HG02870 (cell line): ENCODE results near the gene EEF1A2.

Source experiments
- ATAC-seq: cut with Tn5 transposase; IDR thresholded peaks from one replicate; pipeline ENCODE4 v1.9.1; 2021; ENCODE audit warnings: mild to moderate bottlenecking, moderate library complexity; ENCODE audit not compliant: unreplicated experiment

EEF1A2 gene

DNA sequence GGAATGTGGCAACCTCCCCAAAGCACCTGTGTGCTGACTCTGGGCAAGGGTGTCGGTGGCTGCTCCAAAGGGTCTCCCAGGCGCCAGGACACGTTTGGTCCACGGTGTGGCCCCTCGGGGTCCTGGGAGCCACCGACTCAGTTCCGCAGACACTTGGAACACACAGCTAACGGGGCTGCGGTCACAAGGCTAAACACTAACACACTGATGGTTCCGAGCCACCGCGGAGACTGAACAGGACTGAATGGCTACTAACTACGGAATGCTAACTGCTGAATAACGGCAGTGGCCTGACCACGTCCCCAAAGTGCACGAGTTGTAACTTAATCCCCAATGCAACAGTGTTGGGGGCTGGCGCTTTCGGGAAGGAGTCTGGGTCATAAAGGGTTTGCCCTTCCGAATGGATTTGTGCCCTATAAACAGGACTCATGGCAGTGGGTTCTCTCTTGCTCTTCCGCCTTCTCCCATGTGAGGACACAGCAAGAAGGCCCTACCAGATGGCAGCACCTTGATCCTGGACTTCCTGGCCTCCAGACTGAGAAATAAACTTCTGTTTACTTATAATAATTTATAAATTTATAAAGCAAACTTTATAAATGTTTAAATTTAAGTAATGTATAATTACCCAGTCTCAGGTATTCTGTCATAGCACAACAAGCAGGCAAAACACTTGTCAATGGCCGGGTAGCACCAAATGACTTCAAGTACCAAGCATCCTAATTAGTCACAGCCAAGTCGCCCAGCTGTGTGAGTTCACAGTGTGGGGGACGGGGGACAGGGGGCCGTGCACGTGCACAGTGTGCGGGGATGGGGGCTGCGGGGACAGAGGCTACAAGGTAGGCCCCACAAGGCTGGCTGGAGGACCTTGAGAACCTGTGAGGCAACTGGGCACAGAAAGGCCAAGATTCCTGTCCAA lies 2.3 kb upstream of the EEF1A2 start:
- ATAC-seq = no peak

DNA sequence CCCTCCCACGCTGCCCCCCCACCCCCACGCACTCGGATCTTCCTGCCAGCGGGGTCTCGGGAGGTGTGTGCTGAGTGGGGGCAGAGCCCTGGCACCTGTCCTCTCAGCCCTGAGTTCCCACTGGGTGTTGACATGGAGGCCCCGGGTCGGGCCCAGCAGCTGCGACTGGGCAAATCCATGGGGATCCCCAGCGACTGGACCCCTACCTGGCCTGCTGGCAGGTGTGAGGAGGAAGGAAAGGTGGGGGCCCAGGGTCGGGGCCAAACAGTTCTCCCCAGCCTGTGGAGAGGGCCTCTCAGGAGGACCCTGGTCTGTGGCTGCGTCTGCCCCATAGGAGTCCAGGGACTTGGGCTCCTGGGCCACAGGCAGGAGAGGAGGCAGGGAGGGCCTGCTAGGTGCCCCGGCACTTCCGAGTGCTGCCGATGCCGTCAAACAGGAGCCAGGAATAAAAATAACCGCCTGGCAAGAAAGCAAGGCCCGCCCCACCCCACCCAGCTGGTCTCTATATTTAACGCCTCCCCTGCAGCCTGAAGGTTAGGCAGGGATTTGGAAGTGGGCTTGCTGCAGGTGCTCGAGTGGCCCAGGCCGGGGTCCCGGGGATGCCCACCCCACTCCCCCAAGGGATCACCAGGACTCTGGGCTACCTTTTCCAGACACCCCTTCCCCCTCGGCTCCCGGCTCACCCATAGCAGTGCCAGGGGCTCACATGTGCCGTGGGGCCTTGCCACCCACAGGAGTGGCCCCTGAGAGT lies 1.4 kb upstream of the EEF1A2 start:
- ATAC-seq = no peak

DNA sequence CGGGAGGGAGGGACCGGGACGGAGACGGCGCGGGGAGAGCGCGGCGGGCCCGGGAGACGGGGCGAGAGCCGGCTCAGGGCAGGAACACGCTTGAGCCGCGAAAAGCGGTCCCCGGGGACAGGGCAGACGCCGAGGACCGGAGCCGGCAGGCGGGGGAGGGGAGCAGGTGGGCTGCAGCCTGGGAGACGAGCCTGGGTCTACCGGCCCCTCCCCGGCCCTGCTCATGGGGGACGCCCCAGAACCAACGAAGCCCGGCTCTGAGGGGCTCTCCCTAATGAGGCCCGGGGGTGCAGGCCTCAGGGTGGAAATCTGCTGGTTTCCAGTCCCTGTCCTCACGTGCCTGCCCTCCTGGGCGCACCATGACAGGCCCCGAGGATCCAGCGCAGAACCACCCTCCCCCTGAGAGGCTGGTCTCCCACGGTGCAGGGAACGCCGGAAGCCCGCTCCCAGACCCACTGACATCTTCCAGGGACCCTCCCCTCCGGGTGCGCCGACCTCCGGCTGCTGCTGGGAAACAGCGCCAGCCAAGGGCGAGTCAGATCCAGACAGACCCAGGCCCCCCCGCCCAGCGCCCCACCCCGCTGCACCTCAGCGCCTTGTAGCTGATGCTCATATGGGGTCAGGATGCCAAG lies 571 bp upstream of the EEF1A2 start:
- no peak for ATAC-seq

GRCh38 chr20:63497946-63498935 lies 642 bp downstream of the EEF1A2 start:
- ATAC-seq = no peak

DNA sequence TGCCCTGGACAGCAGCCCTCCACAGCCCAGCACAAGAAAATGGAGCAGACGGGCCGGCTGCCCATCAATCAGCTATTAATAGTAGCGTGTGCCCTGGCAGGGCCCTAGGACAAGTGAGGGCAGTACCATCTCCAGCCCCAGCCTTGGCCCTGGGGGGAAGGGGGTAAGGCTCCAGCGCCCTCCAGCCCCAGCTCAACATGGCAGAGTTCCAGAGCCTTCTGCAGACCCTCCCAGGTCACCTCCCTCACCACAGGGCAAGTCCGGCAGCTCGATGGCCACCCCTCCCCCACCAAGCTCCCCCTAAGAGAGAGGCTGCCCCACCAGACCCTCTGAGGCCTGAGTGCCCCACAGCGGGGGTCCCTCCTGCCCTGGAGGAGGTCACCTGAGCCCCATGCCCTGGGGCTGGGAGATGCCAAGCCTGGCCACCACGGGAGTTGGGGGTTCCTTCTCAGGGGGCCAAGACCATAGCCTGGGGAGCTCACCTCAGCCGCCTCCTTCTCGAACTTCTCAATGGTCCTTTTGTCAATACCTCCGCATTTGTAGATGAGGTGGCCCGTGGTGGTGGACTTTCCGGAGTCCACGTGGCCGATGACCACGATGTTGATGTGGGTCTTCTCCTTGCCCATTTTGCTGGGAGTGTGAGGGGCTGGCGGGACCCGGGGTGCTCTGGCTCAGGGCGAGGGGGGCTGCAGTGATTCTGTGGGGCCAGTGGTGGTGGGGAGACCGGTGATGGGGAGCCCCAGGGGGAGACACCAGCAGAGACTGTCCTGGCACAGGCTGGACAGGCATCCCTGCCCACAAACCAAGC lies 1.5 kb downstream of the EEF1A2 start:
- no peak for ATAC-seq

GRCh38 chr20:63496596-63497120 lies 2.2 kb downstream of the EEF1A2 start:
- ATAC-seq = no peak

DNA sequence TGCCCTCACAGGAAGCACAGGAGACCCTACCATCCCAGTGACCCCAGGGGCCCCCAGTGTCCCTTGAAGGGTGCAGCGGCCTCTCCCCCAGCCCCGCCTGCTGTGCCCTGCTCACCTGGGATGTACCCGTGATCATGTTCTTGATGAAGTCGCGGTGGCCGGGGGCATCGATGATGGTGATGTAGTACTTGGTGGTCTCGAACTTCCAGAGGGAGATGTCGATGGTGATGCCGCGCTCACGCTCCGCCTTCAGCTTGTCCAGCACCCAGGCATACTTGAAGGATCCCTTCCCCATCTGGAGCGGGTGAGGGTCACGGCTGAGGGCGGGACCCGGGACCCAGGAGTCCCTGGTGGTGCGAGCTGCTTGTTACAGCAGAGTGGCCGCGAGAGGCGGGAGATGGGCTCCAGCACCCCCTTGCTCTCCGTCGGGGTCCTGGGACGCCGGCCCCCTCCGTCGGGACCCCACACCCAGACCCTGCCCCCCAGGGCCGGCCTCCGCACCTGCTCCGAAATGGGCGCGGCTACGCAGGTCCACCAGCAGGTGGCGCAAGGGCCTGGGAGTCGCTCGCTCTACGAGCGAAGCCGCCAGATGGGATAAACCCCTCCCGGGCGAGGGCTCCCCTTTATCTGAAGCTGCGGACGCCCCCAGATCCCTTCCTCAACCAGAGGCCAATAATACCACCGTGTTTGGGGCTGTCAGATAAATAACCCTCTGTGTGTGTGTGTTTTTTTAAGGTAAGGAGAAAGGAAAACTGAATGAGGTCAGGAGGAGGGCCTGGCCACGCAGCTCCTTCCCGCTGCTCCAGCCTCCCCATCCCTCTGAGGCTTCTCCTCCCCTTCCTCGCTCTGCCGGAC lies 2.9 kb downstream of the EEF1A2 start:
- ATAC-seq = no peak

- ATAC-seq = no peak
Measured at GRCh38 chr20:63495167-63495720, 3.6 kb downstream of the EEF1A2 start.

DNA sequence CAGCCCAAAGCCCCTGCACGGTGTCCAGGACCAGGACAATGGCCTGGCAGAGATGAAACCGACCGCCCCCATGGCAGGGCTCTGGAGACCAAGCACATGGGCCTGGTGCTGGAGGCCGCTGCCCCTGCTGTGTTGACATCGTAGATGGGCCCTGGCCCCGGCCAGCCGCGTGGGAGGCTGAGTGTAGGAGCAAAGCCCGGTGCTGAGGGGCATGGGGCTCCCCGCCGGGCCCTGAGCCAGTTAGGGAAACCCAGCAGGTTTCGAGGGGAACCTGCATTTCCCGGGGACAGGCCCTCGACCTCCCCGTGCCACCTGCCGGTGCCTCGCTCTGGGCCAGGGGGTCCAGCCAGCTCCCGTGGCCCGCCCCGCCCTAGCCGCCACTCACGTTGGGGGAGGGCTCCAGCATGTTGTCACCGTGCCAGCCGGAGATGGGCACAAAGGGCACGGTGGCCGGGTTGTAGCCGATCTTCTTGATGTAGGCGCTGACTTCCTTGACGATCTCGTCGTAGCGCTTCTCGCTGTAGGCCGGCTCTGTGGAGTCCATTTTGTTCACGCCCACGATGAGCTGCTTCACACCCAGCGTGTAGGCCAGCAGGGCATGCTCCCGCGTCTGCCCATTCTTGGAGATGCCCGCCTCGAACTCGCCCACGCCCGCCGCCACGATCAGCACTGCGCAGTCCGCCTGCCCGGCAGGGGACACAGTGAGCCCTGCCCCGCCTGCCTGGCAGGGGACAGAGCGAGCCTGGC lies 4.3 kb downstream of the EEF1A2 start:
- ATAC-seq = no peak

DNA sequence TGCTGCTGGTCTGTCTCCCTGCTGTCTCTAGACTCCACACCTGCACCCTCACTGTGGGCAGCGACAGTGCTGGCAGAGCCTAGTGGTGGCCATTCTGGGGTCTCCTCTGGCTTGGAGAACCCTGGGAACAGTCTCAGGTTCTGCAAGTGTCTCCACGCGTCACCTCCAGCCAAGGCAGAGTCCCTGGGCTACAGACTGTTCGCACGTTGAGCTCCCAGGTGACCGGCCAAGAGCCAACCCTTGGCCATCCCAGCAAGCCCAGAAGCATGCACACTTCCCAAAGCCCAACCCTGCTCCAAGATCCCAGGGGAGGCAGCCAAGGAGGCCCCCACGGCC lies 4.8 kb downstream of the EEF1A2 start:
- ATAC-seq = no peak

DNA sequence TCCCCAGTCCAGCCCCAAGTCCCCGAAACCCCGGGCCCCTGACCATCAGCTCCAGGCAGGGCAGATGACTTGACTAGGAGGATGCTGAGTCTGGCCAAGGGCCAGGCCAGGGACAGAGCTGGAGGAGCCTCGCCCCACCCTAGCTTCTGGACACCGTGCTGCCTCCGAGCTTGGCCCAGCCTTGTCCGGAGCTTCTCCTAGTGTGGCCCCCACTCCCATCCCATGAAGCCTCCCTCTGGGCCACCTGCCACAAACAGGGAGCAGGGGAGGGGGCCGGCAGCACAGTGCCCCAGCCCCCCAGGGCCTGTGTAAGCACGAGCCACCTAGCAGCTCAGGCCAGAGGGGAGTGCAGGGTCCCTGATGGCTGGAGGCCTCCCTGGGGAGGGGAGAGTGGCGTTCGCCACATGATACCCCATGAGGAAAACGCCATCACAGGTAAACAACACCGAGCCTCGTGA lies 5.3 kb downstream of the EEF1A2 start:
- ATAC-seq = no peak

- no peak for ATAC-seq
Measured at GRCh38 chr20:63492982-63493381, 5.9 kb downstream of the EEF1A2 start.

- no peak for ATAC-seq
Measured at GRCh38 chr20:63492518-63492917, 6.4 kb downstream of the EEF1A2 start.

DNA sequence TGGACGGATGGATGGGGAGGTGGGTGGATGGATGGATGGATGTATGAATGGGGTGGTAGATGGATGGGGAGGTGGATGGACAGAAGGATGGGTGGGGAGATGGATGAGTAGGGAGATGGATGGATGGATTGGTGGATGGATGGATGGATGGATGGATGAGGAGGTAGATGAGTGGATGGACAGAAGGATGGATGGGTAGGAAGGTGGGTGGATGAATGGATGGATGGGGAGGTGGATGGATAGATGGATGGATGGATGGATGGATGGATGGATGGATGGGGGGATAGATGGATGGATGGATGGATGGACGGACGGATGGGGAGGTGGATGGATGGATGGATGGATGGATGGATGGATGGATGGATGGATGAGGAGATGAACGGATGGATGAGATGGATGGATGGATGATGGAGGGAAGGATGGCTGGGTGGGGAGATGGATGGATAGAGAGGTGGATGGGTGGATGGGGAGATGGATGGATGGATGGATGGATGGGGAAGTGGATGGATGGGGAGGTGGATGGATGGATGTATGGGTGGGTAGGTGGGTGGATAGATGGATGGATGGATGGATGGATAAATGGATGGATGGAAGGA lies 7.2 kb downstream of the EEF1A2 start:
- no peak for ATAC-seq

GRCh38 chr20:63491078-63491477 lies 7.8 kb downstream of the EEF1A2 start:
- no peak for ATAC-seq

DNA sequence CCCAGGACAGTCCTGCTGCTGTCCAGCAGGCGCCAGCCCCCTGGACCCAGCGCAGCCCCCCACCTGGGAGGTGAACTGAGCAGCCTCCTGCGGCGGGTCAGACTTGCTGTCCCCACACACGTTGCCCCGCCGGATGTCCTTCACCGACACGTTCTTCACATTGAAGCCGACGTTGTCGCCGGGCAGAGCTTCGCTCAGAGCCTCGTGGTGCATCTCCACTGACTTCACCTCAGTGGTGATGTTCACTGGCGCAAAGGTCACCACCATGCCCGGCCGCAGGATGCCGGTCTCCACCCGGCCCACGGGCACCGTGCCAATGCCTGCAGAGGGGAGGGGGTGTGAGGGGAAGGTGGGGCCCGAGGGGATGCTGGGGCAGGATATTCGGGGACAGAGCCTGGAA lies 8.5 kb downstream of the EEF1A2 start:
- no peak for ATAC-seq
